ENCODE data around the gene METTL8. TPM values are rescaled to one million over a fixed set of nuclear protein-coding genes. Genes with fewer than 3 reads are reported as not detected.

The METTL8 gene
- 19.0 and 29.1 TPM in 2 replicates for total RNA-seq

DNA sequence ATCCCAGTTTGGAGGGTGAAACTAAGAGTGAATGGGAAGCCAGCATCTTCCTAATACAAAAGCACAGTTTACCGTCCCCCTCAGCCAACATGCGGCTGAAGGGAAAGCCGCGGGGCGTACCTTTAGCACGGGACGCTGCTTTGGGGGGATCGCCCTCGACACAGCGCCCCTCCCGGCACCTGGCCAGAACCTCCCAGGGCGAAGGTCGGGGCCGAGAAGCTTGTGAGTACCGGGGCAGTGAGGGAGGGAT is at the start of gene METTL8:
Gene METTL8, minus strand, starts transcription at position 228 of the 250 bp plus-strand sequence. CDS start 41,805 bp downstream, outside the sequence.

DNA sequence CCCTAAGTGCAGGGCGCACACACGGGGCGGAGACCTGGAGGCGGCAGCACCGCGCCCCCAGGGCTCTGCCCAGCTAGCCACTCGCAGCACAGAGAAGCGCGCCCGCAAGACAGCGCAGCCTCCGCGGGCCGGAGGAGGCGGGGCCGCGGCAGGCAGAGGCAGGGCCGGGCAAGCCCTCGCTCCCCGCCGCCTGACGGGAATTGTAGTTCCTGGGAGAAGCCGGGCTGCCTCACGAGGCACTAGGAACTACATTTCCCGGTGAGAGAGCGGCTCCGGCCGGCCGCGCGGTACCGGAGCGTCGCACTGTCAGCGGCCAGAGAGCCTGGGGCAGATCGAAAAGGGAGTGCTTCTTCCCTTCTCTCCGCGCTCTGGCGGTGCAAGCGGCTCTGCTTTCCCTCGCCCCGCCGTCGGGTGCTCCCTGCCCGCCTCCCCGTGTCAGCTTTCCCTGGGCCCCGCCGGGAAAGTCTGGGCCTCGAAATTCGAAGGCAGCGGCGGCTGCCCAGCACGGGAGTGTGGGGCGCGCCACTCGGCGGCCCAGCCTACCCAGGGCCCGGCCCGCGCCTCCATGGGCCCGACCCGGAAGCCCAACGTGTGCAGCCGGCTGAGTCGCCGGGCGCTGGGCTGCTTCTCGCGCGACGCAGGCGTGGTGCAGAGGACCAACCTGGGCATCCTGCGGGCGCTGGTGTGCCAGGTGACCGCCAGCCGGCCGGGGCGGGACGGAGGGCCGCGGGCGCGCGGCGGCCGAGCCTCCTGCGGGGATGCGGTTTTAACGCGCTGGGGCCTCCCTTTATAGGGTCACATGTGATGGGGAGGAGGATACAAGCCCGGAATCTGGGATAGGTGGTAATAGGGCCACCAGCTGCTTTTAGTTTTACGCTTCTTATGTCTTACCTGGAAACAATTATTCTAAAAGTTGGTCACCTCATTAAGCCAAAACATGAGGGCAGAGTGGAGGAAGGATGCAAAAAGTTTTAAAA is 511 bp upstream of the METTL8 start, which contains the start of gene DCAF17:
Gene DCAF17, plus strand, starts transcription at position 214 of the 977 bp plus-strand sequence. Its CDS starts 352 bp downstream, at position 566.

Other genes with a start within 250 kb of the METTL8 start
- gene DCAF17, start 236 bp upstream of the METTL8 start, total RNA-seq, result 20.7 and 20.8 TPM in 2 replicates
- 234 and 497 TPM in 2 replicates for gene CYBRD1, start 88.5 kb upstream of the METTL8 start, total RNA-seq